K562 (cell line): ENCODE measurements around the gene CSMD2. TPM values are rescaled to one million over a fixed set of nuclear protein-coding genes. Genes with fewer than 3 reads are reported as not detected.

Experiments
- ATAC-seq: fragments of 200-7000 bp; cut with Tn5 transposase; 3 replicates; pipeline ENCODE4 v1.9.1; 2020; ENCODE audit warnings: moderate library complexity
- BruUV-seq: library from RNA; stranded (reverse); fragments of 400-500 nt; replicated peaks from 2 replicates; lab custom pipeline; 2021; lab: Mats Ljungman, UMichigan
- CTCF ChIA-PET: fragments of 300-600 bp; formaldehyde crosslinking; extraction: SDS; loops from one replicate; lab custom pipeline; 2021; ENCODE audit warnings: low intra/inter-chr PET ratio; lab: Yijun Ruan, JAX
- POLR2A ChIA-PET: fragments of 300-600, 350-650 bp; sonication (Branson Sonifier 250); formaldehyde crosslinking; extraction: SDS; loops from one replicate; lab custom pipeline; 2021; ENCODE audit warnings: antibody characterized with exemption, inconsistent platforms; lab: Yijun Ruan, JAX
- DNase-seq, 4 experiments: peaks; one replicate each; pipeline versions ENCODE4 v3.0.0 to v3.0.0-alpha.2; 2011 to 2018; ENCODE audit warnings: low spot score in 3 of 4, mixed read lengths in 3 of 4; ENCODE audit errors: extremely low read depth in 1 of 4
- FAIRE-seq: peaks from 2 replicates; lab custom pipeline; 2011; peaks lifted over from hg19 to GRCh38; lab: Jason Lieb, UNC
- H2AFZ ChIP-seq: 2 replicates; pipeline ENCODE4 v1.6.0; 2011; ENCODE audit warnings: low read depth, low read length, control low read depth, inconsistent platforms
- H3K27ac ChIP-seq: fragments of 200-600 bp; 3 replicates; pipeline ENCODE4 v1.8.0; 2011; ENCODE audit warnings: low read depth, mild to moderate bottlenecking, control low read depth, inconsistent platforms, low read length, moderate library complexity, mixed read lengths; ENCODE audit errors: extremely low read depth
- H3K27me3 ChIP-seq, 2 experiments: fragments of 300-600 bp in 1 of 2; 2 replicates in 1 of 2; 3 replicates in 1 of 2; pipeline versions ENCODE4 v1.6.0 to v1.8.0; 2011; ENCODE audit warnings: inconsistent platforms in 2 of 2, low read length in 2 of 2, mild to moderate bottlenecking in 1 of 2, mixed read lengths in 1 of 2, moderate library complexity in 1 of 2; ENCODE audit not compliant: control insufficient read depth in 2 of 2, insufficient read depth in 2 of 2
- H3K36me3 ChIP-seq: fragments of 300-600 bp; 3 replicates; pipeline ENCODE4 v1.8.0; 2011; ENCODE audit warnings: mild to moderate bottlenecking, low read length, inconsistent platforms; ENCODE audit not compliant: control insufficient read depth, insufficient read depth
- H3K4me1 ChIP-seq, 2 experiments: fragments of 200-600 bp in 1 of 2; replicated peaks in 1 of 2; 2 replicates in 1 of 2; 3 replicates in 1 of 2; pipeline versions ENCODE4 v1.5.1 to v1.8.0; 2011; ENCODE audit warnings: inconsistent platforms in 2 of 2, low read length in 2 of 2, mild to moderate bottlenecking in 1 of 2, mixed read lengths in 1 of 2, moderate library complexity in 1 of 2; ENCODE audit not compliant: control insufficient read depth in 2 of 2, insufficient read depth in 2 of 2
- H3K4me2 ChIP-seq: 2 replicates; pipeline ENCODE4 v1.6.1; 2011; ENCODE audit warnings: low read length, control low read depth, inconsistent platforms, mixed read lengths; ENCODE audit not compliant: insufficient read depth
- H3K4me3 ChIP-seq: fragments of 200-600 bp; sonication (generic), shearing (Covaris generic); 2 replicates; pipeline ENCODE4 v1.5.1; 2016; ENCODE audit warnings: control low read depth, inconsistent platforms
- H3K79me2 ChIP-seq: fragments of 200-600 bp; 3 replicates; pipeline ENCODE4 v1.8.0; 2011; ENCODE audit warnings: low read length, inconsistent platforms; ENCODE audit not compliant: control insufficient read depth, insufficient read depth
- H3K9ac ChIP-seq, 2 experiments: 2 replicates each; pipeline versions ENCODE4 v1.6.0 to v1.6.1; 2011; ENCODE audit warnings: low read depth in 2 of 2, low read length in 2 of 2, control low read depth in 1 of 2, inconsistent platforms in 1 of 2, mild to moderate bottlenecking in 1 of 2, mixed read lengths in 1 of 2; ENCODE audit not compliant: insufficient read depth in 1 of 2
- H3K9me1 ChIP-seq: one replicate; pipeline ENCODE4 v1.6.0; 2011; ENCODE audit warnings: inconsistent platforms, mild to moderate bottlenecking, low read length, moderate library complexity; ENCODE audit not compliant: control insufficient read depth, insufficient read depth
- H3K9me3 ChIP-seq: replicated peaks from 2 replicates; pipeline ENCODE4 v1.5.1; 2011; ENCODE audit warnings: low read depth, low read length, inconsistent platforms; ENCODE audit not compliant: control insufficient read depth, insufficient read depth
- H4K20me1 ChIP-seq: replicated peaks from 2 replicates; pipeline ENCODE4 v1.6.1; 2011; ENCODE audit warnings: low read length, inconsistent platforms, mixed read lengths; ENCODE audit not compliant: control insufficient read depth, insufficient read depth
- DPF2 ChIP-seq: fragments of 450-650 bp; IDR thresholded peaks from 2 replicates; pipeline ENCODE4 v1.6.1; 2016
- HCFC1 ChIP-seq: IDR thresholded peaks from 2 replicates; pipeline ENCODE4 v1.6.1; 2012; ENCODE audit warnings: low read depth, low read length, improper control_type of control experiment
- MCM2 ChIP-seq: fragments of 450-650 bp; IDR thresholded peaks from 2 replicates; pipeline ENCODE4 v1.6.1; 2017; ENCODE audit warnings: low read depth, mild to moderate bottlenecking
- RFX5 ChIP-seq: IDR thresholded peaks from 2 replicates; pipeline ENCODE4 v1.6.1; 2011; ENCODE audit warnings: low read depth, mild to moderate bottlenecking, improper control_type of control experiment, low read length
- TCFL5 ChIP-seq: fragments of 250-450 bp; sonication (Bioruptor Pico); conservative IDR thresholded peaks from 2 replicates; pipeline ENCODE4 v1.6.1; 2021; ENCODE audit warnings: mild to moderate bottlenecking, moderate library complexity, matching md5 sums
- ZNF140 ChIP-seq: fragments of 250-450 bp; sonication (Bioruptor Pico); IDR thresholded peaks from 2 replicates; pipeline ENCODE4 v1.8.0; 2021; ENCODE audit warnings: moderate library complexity, mild to moderate bottlenecking, inconsistent platforms
- WGBS: fragments of 100-300 bp; shearing (Covaris generic); methylation state at CpG from one replicate; pipeline ENCODE4 v1.1.6; 2016; ENCODE audit warnings: low coverage, mixed read lengths; ENCODE audit not compliant: insufficient coverage; ENCODE audit errors: missing lambda C conversion rate; 5-methylcytosine and 5-hydroxymethylcytosine counted together
- in situ Hi-C: fragments of 300-500 bp; cut with MboI; formaldehyde crosslinking; loops from 4 replicates; pipeline ENCODE4 v1.15.0; 2018; ENCODE audit warnings: inconsistent platforms, mixed read lengths
- intact Hi-C: fragments of 100-400 bp; cut with micrococcal nuclease; formaldehyde crosslinking; loops from 2 replicates; pipeline ENCODE4 v1.14.2; 2022
- polyA plus RNA-seq, 8 experiments: library from polyadenylated mRNA; depleted of rRNA in 4 of 8; stranded (reverse) in 5 of 8; unstranded in 3 of 8; fragments of >200 nt; fragmentation: Nextera tagmentation in 2 of 8; fragmentation: Illumina TruSeq in 1 of 8; extraction: Ambion mirVana in 2 of 8; extraction: Trizol in 1 of 8; gene quantifications; 2 replicates each; pipeline versions ENCODE4 v1.2.1 to v1.2.3, GENCODE V29; 2011 to 2014; ENCODE audit warnings: inconsistent platforms in 1 of 8, missing spikeins in 1 of 8
- total RNA-seq, 7 experiments: library from RNA; depleted of rRNA in 6 of 7; stranded (reverse); fragments of >200 nt in 6 of 7; fragmentation: Illumina TruSeq in 2 of 7; extraction: Trizol in 2 of 7; gene quantifications; 2 replicates each; pipeline versions ENCODE4 v1.2.1 to v1.2.3, GENCODE V29; 2011 to 2021; ENCODE audit warnings: low replicate concordance in 1 of 7
- TF ChIP-seq, protein P1 (sequence below), 3 experiments: IDR thresholded peaks in 2 of 3; conservative IDR thresholded peaks in 1 of 3; 2 replicates each; pipeline ENCODE4 v1.5.1; 2011 to 2012; ENCODE audit warnings: low read length in 3 of 3, mild to moderate bottlenecking in 3 of 3, control low read depth in 2 of 3, improper control_type of control experiment in 1 of 3, inconsistent platforms in 1 of 3, low read depth in 1 of 3, mixed read lengths in 1 of 3, moderate library complexity in 1 of 3; ENCODE audit not compliant: insufficient read depth in 2 of 3

CSMD2 gene
- total and polyA plus RNA-seq, 9 of the 15 experiments (the other 6 are each of a cell fraction or from before 2014, with no cell fraction given): not detected

DNA sequence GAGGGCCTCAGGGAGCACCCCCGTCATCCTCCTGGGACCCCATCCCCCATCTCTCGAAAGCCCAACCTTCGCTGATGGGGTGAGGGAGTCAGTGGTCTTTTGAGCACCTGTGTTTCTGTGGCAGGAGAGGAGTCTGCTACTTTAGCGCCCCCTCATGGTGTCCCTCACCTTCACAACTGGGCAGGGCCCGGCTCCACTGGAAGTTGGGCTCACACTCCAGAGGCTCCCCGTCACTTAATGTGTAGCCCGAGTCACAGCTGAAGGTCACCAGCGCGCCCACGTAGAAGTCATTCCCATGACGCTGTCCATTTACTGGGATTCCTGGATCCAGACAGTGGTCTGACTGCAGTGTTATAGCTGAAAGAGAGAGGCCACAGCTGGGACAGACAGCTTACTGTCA, 440.7 kb downstream of the CSMD2 start:
- Histone ChIP-seq H3K36me3 (no peaks in the 10 kb centered on the region), H3K4me3 (no peak overlapping the region), H3K79me2 (no peaks in the 10 kb centered on the region), H3K9me1 (no peaks in the 10 kb centered on the region), H3K27me3 (peaks cover 0 to 7% of the 10 kb centered on the region in 2 experiments; a peak in 2 of 5 replicates), H3K9me3 (no peaks in the 10 kb centered on the region), H3K27ac (no peak overlapping the region), H3K9ac (no peak overlapping the region), H3K4me2 (no peak overlapping the region), H3K4me1 (no peaks in the 10 kb centered on the region), H2AFZ (no peak overlapping the region), H4K20me1 (no peaks in the 10 kb centered on the region)
- BruUV-seq: no TSS peak
- ATAC-seq: peak; percentile 60; the same call in 2 of the 3 replicates
- WGBS: 0% methylated on average over 11 of the region's 11 CpGs
- intact Hi-C loops: no loop called here
- ChIA-PET POLR2A (interaction anchor here (1.3 kb wide), 1 partner anchor 21 kb away, joined by 3 read pairs; no protein-coding TSS in a partner anchor), CTCF (no interaction called here)
- in situ Hi-C loops: no loop called here
- FAIRE-seq: no peak
- DNase-seq: no peak
- TF ChIP-seq HCFC1 (no peak), ZNF140 (no peak)
- TF ChIP-seq, protein P1, sequence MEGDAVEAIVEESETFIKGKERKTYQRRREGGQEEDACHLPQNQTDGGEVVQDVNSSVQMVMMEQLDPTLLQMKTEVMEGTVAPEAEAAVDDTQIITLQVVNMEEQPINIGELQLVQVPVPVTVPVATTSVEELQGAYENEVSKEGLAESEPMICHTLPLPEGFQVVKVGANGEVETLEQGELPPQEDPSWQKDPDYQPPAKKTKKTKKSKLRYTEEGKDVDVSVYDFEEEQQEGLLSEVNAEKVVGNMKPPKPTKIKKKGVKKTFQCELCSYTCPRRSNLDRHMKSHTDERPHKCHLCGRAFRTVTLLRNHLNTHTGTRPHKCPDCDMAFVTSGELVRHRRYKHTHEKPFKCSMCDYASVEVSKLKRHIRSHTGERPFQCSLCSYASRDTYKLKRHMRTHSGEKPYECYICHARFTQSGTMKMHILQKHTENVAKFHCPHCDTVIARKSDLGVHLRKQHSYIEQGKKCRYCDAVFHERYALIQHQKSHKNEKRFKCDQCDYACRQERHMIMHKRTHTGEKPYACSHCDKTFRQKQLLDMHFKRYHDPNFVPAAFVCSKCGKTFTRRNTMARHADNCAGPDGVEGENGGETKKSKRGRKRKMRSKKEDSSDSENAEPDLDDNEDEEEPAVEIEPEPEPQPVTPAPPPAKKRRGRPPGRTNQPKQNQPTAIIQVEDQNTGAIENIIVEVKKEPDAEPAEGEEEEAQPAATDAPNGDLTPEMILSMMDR (IDR thresholded peaks at IDR 0.05 in 2 of 3, conservative IDR thresholded peaks at IDR 0.05 in 1 of 3; ENCODE audit: insufficient read depth in 2 of 3, low read depth in 1 of 3, low read length in 3 of 3): peak; percentile 24 to 38 (median 30); a peak in 3 of 6 replicates

DNA sequence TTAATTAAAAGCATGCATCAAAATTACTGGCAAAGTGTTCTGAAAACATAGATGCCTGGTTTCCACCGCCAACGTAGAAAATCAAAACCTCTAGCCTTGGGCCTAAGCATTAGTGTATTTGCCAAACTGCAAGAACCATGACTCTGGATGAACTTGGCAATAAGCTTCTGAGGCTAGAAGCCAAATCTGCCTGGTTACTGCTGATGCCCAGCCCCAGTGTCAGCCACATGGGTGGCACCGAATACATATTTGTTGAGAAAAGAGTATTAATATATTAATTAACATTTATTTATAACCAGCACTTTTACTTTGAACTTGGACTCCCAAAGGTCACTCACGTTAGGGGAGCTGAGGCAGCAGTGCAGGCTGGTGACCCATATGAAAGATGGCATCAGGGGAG, 441.8 kb downstream of the CSMD2 start:
- no peak for FAIRE-seq
- intact Hi-C loops: no loop called here
- DNase-seq: no peak
- Histone ChIP-seq H3K9me3 (no peaks in the 10 kb centered on the region), H4K20me1 (no peaks in the 10 kb centered on the region), H3K4me2 (no peak overlapping the region), H3K27ac (no peak overlapping the region), H3K4me1 (no peaks in the 10 kb centered on the region), H2AFZ (no peak overlapping the region), H3K9me1 (no peaks in the 10 kb centered on the region), H3K79me2 (no peaks in the 10 kb centered on the region), H3K36me3 (no peaks in the 10 kb centered on the region), H3K9ac (no peak overlapping the region), H3K27me3 (peaks cover 0 to 7% of the 10 kb centered on the region in 2 experiments; a peak in 2 of 5 replicates), H3K4me3 (no peak overlapping the region)
- no TSS peak for BruUV-seq
- TF ChIP-seq MCM2 (no peak), TCFL5 (CRISPR knock-in tag) (no peak), RFX5 (peak; percentile 59; the same call in 1 of the 2 replicates), DPF2 (no peak)
- in situ Hi-C loops: no loop called here
- POLR2A ChIA-PET: no interaction called here
- no peak for ATAC-seq
- WGBS: 1% methylated on average over 4 of the region's 4 CpGs
- CTCF ChIA-PET: no interaction called here
